ENCODE measurements around the gene H3-3A. TPM values are rescaled to one million over a fixed set of nuclear protein-coding genes. Genes with fewer than 3 reads are reported as not detected.

H3-3A gene
- total and polyA plus RNA-seq, 9 donors, result 266 to 590 (median 447) TPM

Other genes with a start within 250 kb of the H3-3A start
- 10 to 100 TPM; 42.4 to 82.8 (median 65.5) TPM for gene TMEM63A, start 180.3 kb upstream of the H3-3A start, total RNA-seq
- gene TMEM63A, start 180.3 kb upstream of the H3-3A start, polyA plus RNA-seq, result 10 to 100 TPM; 29.6 to 36.2 TPM
- 1 to 10 TPM; 1.3 to 5.1 (median 2.0) TPM for gene LEFTY1, start 173.6 kb upstream of the H3-3A start, total RNA-seq
- gene LEFTY1, start 173.6 kb upstream of the H3-3A start, polyA plus RNA-seq, result 1 to 10 TPM in 1 of 2 donors, under 1 TPM in 1; 0.43 to 3.8 TPM
- 10 to 100 TPM; 48.8 to 93.3 (median 58.7) TPM for gene PYCR2, start 138.5 kb upstream of the H3-3A start, total RNA-seq
- 10 to 100 TPM; 35.8 to 66.1 TPM for gene PYCR2, start 138.5 kb upstream of the H3-3A start, polyA plus RNA-seq
- gene LEFTY2, start 121.5 kb upstream of the H3-3A start, total RNA-seq, result 100 to 1,000 TPM in 1 of 7 donors, 10 to 100 TPM in 5, 1 to 10 TPM in 1; 9.7 to 196 (median 21.4) TPM
- 10 to 100 TPM; 20.3 to 37.2 TPM for gene LEFTY2, start 121.5 kb upstream of the H3-3A start, polyA plus RNA-seq
- 10 to 100 TPM; 16.0 to 24.4 (median 18.3) TPM for gene SDE2, start 63.4 kb upstream of the H3-3A start, total RNA-seq
- gene SDE2, start 63.4 kb upstream of the H3-3A start, polyA plus RNA-seq, result 10 to 100 TPM; 13.1 to 13.2 TPM
- 10 to 100 TPM; 28.1 to 45.9 (median 35.9) TPM for gene ACBD3, start 124.0 kb downstream of the H3-3A start, total RNA-seq
- gene ACBD3, start 124.0 kb downstream of the H3-3A start, polyA plus RNA-seq, result 10 to 100 TPM; 17.6 to 26.1 TPM
- gene MIXL1, start 160.9 kb downstream of the H3-3A start, total RNA-seq, result under 1 TPM in 5 of 7 donors, not detected in 2; 0.15 to 0.78 (median 0.34) TPM
- under 1 TPM; 0.23 to 0.55 TPM for gene MIXL1, start 160.9 kb downstream of the H3-3A start, polyA plus RNA-seq
- 1 to 10 TPM; 3.7 to 8.6 (median 4.9) TPM for gene LIN9, start 246.4 kb downstream of the H3-3A start, total RNA-seq
- 1 to 10 TPM; 3.1 to 4.3 TPM for gene LIN9, start 246.4 kb downstream of the H3-3A start, polyA plus RNA-seq